ENCODE results near the gene AFAP1.

- TF ChIP-seq CTCF (conservative IDR thresholded peaks at IDR 0.05; ENCODE audit: low read length) (no peak), EZH2phosphoT487 (IDR thresholded peaks at IDR 0.05; ENCODE audit: borderline replicate concordance, low read depth, low read length) (no peak)
Measured at GRCh38 chr4:7746351-7747061, 193.2 kb downstream of the AFAP1 start.
